Right lung (tissue), 5 donors: Measurements from ENCODE around the gene ICAM3. TPM values are rescaled to one million over a fixed set of nuclear protein-coding genes. Genes with fewer than 3 reads are reported as not detected.
A peak's percentile ranks its signal among the peaks of the same experiment; 100 is the strongest.

Experiments used
- DNase-seq, 2 donors: peaks; one replicate each; pipeline ENCODE4 v3.0.0-alpha.2; 2013
- polyA plus RNA-seq, 5 donors: library from polyadenylated mRNA; unstranded; fragments of 120-200 nt; gene quantifications; one replicate each; pipeline versions ENCODE4 v1.2.1 to v1.2.3, GENCODE V29; 2013; ENCODE audit warnings: inconsistent platforms in 1 of 5, low replicate concordance in 1 of 5; ENCODE audit not compliant: insufficient read length in 5 of 5, insufficient read depth in 1 of 5

Gene ICAM3
- polyA plus RNA-seq, 5 donors, result 9.3 to 17.6 (median 10.6) TPM

DNA sequence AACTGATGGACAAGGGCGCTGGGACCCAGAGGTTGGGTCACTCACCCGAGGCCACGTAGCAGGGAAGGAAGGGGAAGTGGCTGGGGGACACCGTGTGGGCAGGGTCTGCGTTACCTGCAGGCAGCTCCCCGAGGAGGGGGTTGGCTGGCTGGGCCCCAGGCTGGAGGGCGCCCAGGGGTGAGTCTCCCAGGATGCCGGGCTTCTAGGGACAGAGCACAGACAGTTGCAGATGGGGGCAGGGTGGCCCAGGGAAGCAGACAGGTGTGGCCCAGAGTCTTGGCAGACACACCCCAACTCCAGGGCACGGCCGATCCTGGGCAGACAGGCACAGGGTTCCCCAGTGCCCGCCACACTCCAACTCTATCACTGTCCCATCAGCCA lies 18.0 kb downstream of the ICAM3 start:
- DNase-seq, result no peak

- no peak for DNase-seq
These were observed 18.6 kb downstream of the ICAM3 start for GRCh38 chr19:10320602-10321416.

DNA sequence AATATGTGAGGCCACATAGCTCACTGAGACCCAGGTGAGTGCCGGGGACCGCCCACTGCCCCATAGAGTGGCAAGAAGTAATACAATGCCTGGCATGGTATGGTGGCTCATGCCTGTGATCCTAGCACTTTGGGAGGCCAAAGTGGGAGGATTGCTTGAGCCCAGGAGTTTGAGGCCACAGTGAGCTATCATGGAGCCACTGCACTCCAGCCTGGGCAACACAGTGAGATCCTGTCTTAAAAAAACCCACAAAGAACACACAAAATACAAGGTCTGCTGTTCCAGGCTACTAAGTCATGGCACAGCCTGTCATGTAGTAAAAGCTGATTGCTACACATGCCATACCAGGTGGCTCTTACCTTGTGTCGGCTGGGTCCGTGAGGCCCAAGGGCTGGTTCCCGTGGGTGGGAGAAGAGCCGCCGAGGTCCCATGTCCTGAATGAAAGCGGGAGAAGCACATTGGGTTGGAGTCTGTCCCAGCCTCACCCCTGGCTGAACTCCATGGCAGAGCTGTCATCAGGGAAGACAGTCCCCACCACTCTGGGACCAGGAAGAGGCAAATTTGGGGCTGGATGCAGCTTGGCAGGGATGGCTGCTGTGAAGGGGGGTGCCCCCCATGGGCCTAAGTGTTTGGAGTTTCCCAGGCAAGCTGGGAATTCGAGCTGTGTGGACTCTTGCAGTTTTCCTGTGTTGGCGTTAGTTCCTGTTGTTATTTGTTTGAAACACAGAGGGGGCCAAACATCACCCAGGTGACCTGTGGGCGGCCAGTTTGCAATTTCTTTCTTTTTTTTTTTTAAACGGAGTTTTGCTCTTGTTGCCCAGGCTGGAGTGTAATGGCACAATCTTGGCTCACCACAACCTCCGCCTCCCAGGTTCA lies 20.4 kb downstream of the ICAM3 start:
- DNase-seq, result no peak

GRCh38 chr19:10317857-10318462 lies 21.5 kb downstream of the ICAM3 start:
- DNase-seq, result no peak

DNA sequence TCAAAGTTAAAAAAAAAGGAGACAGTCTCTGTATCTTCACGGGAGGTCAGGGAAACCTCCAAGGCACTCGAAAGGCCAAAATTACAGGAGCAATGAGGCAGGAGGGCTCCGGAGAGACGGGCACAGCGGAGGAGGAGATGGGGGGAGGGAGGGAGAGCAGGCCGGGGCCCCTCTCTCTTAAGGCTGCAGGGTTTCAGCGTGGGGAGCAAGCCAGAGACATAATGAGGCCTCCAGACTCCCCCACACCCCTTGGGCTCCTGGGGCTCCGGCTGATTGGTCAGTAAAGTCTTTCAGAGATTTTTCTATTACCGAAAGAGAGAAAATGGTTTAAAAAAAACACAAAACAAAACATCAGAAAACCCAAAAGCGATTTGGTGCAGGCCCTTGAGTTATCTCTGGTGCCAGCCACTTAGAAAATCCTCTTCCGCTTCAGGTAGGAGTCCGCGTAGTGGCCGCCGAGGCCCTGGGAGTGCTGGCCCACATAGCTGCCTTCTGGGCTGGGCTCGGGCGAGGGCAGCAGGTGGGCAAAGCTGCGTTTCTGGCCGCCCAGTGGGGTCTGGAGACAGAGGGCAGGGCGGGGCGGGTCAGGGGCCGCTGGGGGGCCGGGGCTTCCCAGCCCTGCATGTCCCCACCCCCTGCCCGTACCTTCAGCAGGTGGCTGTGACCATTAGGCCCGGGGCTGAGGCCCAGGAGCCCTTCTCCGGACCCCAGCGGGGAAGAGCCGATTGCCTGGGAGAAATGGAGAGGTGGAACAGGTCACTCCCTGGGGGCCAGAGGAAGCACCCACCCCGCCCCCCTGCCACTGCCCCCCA lies 22.2 kb downstream of the ICAM3 start:
- no peak for DNase-seq

DNA sequence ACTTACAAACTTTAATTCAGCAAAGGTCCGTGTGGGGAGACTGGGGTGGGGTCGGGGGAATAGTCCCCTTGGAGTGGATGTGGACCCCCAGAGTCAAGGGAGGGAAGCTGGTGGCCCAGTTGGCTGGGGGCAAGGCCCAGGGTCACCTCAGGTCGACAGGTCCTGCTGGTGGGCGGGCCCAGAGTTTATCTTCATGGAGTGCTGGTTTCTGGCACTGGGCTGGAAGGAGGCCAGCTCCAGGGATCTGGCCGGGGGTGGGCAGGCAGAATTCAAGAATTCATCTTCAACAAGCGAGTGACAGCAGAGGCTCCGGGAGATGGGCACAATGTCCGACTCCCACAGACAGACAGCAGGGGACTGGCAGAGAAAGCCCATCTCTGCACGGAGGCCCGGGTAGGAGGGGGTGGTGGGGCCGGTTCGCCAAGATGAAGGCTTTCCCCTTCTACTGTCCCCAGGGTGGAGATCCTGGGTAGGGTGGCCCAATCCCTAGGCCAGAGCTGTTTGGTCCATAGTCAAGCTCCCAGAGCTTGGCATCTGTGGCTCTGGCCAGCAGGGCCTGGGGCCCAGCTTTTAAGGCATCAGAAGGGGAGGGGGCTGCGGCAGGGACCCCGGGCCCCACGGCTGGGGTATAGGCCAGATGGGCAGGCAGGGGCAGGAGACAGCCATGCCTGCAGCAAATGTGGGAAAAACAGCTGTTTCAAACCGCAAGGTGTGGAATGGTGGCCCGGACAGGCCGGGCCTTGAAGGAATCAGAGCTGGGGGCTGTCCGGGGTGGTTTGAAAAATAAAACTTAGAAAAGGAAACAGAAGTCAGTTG lies 23.0 kb downstream of the ICAM3 start:
- no peak for DNase-seq

DNA sequence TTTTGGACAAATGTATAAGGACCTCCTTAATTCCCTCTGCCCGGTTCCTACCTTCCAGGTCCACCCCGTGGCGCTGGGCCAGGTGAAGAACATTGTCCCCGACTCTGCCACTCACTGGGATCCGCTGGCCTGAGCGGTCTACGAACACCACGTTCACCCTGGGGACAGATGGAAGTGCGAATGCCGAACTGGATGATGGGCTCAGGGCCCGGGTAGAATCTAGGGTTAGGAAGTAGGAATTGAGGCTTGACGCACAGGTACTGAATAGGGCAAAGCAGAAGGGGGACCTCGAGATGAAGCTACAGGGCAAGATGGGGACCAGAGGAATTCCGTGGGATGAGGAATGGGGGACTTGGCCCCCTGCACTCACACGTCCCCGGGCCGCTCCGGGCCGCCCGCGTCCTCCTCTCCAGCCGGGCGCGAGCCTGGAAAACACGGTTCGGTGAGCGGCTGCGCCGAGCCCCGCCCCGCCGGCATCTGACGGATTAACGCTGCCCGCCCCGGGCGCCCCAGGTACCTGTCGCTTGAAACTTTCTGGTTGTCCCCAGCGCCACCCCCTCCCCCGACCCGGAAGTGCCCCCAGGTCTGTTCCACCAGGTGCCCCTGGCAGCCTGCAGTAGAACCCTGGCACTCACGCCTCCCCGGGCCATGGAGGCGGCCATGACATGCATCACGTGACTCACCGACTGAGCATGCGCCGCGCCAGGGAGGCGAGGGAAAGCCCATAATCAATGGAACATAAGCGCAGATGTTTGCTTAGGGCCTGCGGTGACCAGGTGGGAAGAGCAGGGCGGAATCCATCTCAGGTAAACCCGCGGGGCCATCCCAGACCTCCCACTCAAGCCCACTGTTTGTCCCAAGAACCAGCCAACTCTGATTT lies 23.8 kb downstream of the ICAM3 start, which contains the start of gene FDX2:
Gene FDX2, minus strand, starts transcription at position 681 of the 880 bp plus-strand sequence. Its CDS starts 19 bp downstream, at position 662.
- peak; percentile 73 to 76 for DNase-seq

DNA sequence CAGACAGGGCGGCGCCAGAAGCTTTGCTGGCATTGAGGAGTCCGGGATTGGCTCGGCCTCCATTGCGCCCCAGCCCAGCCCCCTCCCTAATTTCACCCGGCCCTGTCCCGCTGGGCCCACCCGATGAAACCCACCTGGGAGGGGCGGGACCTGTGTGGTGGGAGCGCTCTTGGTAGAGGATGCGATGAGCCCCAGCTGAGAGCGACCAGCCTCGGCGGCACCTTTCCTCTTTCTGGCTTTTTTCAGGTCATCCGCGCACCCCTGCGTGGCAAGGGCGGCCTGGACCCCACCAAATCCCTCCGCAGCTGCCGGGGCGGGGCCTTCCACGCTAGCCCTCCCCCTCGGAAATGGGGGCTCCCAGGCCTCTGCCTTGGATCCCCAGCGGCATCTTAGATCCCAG lies 30.0 kb downstream of the ICAM3 start, which contains the start of gene ZGLP1:
Gene ZGLP1, minus strand, starts transcription at position 393 of the 400 bp plus-strand sequence.
- no peak for DNase-seq

DNA sequence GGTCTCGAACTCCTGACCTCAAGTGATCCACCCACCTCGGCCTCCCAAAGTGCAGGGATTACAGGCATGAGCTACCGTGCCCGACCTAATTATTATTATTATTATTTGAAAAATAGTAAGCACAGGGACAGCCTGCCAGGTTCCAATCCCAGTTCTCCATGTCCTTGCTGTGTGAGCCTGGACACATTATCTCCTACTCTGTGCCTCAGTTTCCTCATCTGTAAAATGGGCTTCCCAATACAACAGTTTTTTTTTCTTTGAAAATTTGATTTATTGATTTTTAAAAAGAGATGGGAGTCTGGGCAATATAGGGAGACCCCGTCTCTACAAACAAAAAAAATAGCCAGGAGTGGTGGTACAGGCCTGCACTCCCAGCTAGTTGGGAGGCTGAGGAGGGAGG lies 33.1 kb downstream of the ICAM3 start:
- DNase-seq, result no peak

DNA sequence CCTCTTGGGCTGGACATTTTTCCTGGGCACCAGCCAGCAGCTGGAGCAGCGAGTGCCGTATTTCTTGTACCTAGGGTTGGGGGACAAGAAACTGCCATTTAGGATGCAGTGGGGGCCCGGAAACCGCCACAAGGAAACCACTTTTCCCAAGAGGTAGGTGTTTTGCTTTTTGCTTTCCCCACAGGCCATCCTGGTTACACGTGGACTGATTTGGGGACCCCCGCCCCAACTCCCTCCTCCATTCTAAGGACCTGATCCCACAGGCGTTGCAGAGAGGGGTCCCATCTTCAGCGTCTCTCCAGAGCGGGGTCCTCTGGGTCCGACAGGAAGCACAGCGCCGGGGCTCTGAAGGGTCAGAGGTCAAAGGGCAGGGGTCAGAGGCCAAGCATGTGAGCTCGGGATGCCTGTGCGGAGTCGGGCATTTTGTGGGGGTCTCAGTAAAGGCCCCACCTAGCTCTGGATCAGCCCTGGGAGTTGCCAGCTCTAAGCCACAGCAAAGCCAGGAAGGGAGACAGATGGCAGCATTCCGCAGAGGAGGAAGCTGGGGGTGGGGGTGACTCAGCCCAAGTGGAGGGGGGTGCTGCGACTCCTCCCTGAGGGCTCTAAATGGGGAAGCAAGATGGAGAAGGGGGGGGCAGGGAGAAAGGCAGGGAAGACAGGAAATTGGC lies 34.2 kb downstream of the ICAM3 start:
- DNase-seq, result no peak

GRCh38 chr19:10299545-10300458 lies 39.6 kb downstream of the ICAM3 start:
- no peak for DNase-seq

DNA sequence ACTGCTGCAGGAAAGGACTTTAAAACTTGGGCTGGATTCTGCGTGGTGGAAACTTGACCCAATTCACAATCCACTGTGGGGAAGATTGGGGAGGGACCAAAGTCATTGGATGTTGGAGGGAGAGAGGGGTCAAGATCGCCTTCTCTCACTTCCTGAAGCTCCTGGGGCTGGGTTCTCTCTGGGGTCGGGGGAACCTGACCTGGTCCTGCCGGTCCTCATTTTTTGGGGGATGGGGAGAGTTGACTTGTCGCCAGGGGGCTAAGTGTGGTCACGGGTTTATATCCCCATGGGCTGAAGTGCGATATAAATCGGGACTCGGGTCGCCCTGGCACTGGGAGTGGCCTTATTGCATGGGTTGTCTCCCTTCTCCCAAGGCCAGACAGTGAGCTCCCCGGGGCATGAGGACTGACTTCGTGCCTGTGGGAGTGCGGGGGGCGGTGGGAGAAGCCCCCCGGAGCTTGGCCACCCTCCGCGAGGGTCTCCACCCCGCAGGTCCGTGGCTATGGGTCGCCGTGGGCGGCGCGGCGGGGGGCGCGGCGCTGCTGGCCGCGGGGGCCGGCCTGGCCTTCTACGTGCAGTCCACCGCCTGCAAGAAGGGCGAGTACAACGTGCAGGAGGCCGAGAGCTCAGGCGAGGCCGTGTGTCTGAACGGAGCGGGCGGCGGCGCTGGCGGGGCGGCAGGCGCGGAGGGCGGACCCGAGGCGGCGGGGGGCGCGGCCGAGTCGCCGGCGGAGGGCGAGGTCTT lies 43.4 kb downstream of the ICAM3 start:
- no peak for DNase-seq

DNA sequence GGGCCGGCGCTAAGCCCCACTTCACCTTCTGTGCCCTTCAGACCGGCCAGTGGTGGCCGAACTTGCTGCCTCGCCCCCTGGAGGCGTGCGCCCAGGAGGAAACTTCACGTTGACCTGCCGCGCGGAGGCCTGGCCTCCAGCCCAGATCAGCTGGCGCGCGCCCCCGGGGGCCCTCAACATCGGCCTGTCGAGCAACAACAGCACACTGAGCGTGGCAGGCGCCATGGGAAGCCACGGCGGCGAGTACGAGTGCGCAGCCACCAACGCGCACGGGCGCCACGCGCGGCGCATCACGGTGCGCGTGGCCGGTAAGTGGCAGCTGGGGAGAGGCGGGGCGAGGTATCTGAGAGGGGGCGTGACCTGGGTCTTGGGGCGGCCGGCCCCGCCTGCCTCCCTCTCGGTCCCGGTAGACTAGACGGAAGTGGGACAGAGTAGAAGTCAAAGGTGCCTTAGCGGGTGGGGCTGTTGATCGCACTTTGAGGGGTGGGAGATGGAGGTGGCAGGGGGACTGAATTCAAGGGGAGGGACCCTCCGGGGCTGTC lies 44.0 kb downstream of the ICAM3 start:
- DNase-seq, result no peak

DNA sequence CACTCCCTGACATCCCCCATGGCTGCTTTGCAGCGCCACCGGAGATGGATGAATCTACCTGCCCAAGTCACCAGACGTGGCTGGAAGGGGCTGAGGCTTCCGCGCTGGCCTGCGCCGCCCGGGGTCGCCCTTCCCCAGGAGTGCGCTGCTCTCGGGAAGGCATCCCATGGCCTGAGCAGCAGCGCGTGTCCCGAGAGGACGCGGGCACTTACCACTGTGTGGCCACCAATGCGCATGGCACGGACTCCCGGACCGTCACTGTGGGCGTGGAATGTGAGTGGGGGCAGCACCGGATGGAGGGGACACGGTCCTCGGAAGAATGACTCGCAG lies 45.1 kb downstream of the ICAM3 start:
- DNase-seq, result no peak

DNA sequence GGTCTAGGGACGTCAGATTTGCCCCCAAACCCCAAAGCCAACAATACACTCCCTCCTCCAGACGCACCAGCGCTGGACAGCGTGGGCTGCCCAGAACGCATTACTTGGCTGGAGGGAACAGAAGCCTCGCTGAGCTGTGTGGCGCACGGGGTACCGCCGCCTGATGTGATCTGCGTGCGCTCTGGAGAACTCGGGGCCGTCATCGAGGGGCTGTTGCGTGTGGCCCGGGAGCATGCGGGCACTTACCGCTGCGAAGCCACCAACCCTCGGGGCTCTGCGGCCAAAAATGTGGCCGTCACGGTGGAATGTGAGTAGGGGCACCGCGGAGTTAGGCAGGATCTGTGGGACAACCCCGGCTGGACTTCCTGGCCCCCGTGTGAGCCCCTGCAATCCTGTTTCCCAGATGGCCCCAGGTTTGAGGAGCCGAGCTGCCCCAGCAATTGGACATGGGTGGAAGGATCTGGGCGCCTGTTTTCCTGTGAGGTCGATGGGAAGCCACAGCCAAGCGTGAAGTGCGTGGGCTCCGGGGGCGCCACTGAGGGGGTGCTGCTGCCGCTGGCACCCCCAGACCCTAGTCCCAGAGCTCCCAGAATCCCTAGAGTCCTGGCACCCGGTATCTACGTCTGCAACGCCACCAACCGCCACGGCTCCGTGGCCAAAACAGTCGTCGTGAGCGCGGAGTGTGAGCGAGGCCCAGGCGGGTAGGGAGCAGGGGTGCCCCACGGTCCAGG lies 45.6 kb downstream of the ICAM3 start:
- no peak for DNase-seq
